Stimulated activated CD8-positive, alpha-beta memory T cell treated with anti-CD3 and anti-CD28 coated beads, Interleukin-15, amount 100 ng/mL, for 4 hours (primary cell): Measurements from ENCODE around the gene CADM4.
"Not testable (repeated sequence)": the region's sequence is repeated elsewhere in the genome, so short reads cannot be mapped to it uniquely, and the experiment has no call there.

Source experiments
- DNase-seq, 2 donors: peaks; one replicate each; pipeline ENCODE4 v3.0.0-alpha.2; 2020; ENCODE audit warnings: low read depth in 2 of 2

CADM4 gene

DNA sequence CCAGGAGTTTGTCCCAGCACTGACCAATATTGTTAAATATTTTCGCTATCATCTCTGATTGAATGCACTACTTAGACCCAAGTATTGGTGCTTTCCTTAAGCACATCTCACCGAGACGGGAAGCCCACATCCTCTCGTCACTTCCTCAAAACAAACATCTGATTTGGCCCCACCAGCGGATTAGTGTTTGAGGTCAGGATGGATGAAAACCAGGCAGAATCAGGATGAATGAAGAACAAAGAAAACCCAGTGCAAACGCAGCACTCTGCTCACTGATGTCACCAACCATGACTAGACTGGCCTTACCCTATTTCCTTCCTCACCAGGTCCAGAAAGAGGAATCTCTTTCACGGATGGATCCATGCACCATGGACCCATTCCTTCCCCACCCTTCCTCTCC lies 24.4 kb upstream of the CADM4 start:
- DNase-seq, result no peak

DNA sequence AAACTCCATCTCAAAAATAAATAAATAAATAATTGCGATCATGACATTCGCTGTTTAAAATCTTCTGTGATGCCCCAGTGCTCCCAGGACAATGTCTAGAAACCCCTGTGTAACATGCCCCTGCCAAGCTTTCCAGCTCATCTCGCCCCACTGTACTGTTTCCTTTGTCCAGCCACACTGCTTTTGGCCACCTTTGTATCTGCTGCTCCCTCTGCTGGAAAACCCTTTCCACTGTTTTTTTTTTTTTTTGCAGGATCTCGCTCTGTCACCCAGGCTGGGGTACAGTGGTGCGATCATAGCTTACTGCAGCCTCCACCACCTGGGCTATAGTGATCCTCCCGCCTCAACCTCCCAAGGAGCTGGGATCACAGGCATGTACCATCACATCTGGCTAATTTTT lies 22.8 kb upstream of the CADM4 start:
- no peak for DNase-seq

DNA sequence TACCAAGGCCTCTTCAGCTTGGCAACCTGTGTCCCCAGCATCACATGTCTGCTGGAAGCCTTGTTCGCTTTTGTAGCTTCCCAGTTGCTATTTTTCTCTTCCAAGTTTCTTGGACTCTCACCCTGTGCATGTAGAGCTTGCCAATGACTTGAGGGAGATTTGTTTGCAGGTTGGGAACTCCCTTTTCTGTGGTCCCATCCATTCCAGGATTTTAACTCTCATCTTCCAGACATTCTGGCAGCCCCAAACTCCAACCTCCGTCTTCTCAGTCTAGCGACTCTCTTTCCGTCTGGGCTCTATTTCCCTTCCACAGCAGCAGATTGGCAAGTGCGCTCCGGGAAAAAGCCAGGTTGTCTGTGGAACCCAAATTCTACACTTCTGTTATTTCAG lies 21.3 kb upstream of the CADM4 start:
- DNase-seq, result no peak

DNA sequence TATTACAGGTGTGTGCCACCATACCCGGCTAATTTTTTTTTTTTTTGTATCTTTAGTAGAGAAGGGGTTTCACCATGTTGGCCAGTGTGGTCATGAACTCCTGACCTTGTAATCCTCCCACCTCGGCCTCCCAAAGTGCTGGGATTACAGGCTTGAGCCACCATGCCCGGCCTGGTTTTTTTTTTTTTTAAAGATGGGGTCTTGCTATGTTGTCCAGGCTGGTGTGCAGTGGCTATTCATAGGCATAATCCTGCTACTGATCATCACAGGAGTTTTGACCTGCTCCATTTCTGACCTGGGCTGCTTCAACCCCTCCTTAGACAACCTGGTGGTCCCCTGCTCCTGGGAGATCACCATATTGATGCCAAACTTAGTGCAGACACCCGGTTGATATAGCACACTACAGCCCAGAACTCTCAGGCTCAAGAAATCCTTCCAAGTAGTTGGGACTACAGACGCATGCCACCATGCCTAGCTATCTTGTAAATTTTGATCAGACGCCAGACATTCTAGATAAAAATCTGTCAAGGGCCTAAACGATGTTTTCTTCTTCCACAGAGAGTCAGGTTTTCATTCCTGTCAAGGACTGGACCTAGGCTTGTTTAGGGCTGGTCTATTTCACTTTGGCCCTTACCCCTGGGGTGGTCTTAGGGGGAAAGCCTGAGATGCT lies 20.8 kb upstream of the CADM4 start:
- no peak for DNase-seq

DNA sequence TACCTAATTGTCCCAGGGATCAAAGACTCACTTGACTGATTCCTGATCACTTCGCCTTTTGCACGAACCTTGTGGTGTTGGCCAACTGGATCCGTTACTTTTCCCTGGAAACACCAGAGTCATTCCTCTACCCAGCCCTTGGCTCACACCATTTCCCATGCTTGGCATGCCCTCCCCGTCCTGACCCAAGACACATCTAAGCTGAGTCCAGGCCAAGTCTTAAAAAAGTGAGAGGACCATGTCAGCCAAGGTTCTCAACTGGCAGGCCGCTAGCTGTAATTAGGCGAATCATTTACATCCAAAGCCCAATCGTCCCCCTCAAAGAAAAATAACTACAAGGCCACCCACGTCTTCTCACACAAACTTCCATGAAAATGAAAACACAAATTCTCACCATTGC lies 18.8 kb upstream of the CADM4 start:
- DNase-seq, result no peak

DNA sequence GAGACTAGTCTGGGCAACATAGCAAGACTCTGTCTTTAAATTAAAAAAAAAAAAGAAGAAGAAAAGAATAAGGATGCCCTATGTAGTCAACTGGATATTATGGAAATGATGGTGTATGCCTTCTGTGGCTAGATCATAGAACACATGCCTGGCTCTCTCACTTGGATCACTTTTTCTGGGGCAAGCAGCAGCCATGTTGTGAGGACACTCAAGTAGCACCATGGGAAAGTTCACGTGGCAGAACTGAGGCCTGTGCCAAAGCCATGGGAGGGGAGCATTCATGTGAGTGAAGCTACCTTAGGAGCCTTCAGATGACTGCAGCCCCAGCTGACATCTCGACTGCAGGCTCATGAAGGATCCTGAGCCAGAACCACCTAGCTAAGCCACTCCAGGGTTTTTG lies 18.4 kb upstream of the CADM4 start:
- DNase-seq, result no peak

DNA sequence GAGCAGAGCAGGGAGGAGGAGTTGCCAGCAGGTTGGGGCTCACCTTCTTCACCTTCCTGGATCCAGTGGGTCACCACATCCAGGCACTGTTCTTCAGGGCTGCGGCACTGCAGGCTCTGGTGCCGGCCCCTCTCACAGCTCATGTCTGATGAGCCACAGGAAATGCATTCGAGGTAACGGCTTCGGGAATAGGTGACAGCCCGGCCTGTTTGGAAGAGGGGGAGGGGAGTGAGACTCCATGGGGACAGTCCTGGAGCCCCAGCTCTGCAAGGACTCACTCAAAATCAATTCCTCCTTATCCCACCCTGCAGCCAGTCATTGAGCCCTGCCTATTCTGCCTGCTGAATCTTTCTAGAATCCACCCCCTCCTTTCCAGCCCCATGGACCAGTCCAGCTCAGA lies 16.8 kb upstream of the CADM4 start:
- DNase-seq, result no peak

DNA sequence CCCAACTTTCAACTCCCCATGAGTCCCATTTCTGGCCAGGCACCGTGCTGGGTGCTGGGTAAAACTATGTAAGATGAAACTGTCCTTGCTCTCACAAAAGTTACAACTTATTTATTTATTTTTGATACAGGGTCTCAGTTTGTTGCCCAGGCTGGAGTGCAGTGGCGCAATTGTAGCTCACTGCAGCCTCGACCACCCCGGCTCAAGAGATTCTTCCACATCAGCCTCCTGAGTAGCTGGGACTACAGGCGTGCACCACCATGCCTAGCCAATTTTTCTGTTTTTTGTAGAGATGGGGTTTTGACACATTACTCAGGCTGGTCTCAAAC lies 12.9 kb upstream of the CADM4 start:
- DNase-seq, result no peak

DNA sequence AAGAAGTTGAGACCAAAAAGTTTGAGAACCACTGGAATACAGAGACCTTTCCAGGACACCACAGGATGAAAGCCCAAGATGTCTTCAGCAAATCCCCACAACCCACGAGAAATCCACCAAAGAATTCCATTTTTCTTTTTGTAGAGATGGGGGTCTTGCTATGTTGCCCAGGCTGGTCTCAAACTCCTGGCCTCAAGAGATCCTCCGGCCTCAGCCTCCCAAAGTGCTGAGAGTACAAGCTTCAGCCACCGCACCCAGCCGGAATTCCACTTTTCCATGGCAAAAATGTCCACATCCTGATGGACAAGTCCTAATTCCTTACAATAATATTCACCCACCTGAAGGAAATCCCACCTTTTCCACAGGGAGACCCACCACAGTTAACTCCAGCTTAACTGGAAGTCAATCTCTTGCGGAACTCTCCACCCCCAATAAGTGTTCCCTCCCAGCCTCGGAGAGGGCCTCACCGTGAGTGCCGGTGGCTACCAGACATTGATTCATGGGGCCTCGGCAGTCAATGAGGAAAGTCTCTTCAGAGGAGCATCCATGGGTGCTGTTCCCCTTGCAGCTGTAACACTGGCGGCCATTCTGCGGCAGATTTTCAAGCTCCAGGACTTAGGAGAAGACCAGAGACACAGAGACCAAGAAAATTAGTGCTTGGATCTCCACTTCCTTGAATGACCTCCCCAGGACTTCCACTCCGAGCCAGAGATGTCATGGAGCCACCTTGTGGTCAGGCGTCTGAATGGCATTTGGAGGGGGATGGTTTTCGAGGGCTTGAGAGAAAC lies 12.3 kb upstream of the CADM4 start:
- no peak for DNase-seq

DNA sequence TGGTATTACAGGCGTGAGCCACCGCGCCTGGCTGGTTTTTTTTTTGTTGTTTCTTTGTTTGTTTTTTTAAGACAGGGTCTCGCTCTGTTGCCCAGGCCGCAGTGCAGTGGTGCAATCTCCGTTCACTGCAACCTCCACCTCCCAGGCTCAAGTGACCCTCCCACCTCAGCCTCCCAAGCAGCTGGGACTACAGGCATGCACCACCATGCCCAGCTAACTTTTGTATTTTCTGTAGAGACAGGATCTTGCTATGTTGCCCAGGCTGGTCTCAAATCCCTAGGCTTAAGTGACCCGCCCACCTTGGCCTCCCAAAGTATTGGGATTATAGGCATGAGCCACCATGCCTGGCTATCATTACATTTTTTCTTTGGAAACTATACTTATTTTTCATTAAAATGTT lies 10.6 kb upstream of the CADM4 start:
- not testable (repeated sequence) for DNase-seq

DNA sequence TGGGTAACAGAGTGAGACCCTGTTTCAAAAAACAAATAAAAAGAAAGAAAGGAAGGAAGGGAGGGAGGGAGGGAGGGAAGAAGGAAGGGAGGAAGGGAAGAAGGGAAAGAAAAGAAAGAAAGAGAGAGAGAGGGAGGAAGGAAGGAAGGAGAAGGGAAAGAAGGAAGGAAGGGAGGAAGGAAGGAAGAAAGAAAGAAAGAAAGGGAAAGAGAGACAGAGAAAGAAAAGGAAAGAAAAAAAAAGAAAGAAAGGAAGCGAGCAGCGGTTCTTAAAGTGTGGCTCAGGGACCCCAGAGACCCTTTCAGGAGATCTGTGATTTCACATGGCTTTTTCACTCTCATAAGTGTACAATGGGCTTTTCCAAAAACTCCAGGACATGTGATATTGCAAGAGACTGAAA lies 9.9 kb upstream of the CADM4 start:
- DNase-seq, result no peak

DNA sequence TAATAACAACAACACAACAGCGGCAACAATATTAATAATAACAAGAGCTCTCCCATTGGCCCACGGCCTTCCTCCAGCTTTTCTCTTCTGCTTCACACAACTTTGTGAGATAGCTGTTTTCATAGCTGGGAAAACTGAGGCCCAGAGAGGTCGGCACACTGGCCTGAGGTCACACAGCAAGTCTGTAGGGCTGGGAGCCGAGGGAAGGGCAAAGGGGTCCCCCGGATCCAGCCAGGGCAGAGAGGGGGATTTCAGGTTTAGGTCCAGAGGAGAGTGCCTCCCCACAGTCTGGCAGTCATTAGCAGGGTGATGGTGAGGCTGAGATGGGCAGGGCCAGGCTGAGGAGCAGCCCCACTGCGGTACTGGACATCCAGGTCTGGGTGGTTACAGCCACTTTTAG lies 9.0 kb upstream of the CADM4 start:
- no peak for DNase-seq

DNA sequence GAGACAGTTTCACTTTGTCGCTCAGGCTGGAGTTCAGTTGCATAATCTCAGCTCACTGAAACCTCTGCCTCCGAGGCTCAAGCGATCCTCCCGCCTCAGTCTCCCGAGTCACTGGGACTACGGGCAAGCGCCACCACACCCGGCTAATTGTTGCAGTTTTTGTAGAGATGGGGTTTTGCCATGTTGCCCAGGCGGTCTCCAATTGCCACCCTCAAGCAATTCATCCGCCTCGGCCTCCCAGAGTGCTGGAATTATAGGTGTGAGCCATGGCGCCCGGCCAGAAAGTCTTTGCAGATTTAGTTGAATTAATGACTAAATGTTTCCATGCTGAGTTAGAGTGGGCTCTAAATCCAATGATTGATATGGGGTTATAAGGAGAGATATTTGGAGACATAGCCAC lies 4.5 kb upstream of the CADM4 start:
- DNase-seq, result no peak

DNA sequence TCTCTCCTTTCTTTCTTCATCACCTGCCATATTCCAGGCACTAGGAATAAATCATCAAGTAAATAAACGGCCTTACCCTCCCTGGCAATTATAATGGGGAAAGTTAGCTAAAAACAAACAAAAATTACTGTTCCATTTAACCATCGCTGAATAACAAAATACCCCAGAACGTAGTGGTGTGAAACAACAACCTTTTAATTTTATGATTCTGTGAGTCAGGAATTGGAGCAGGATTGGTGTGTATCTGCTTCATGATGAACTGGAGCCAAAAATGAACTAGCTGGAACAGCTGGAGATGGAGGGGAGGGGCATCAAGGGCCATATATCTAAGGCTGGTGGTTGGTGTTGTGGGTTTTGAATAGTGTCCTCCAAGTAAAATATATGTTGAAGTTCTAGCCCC lies 3.7 kb upstream of the CADM4 start:
- DNase-seq, result no peak

DNA sequence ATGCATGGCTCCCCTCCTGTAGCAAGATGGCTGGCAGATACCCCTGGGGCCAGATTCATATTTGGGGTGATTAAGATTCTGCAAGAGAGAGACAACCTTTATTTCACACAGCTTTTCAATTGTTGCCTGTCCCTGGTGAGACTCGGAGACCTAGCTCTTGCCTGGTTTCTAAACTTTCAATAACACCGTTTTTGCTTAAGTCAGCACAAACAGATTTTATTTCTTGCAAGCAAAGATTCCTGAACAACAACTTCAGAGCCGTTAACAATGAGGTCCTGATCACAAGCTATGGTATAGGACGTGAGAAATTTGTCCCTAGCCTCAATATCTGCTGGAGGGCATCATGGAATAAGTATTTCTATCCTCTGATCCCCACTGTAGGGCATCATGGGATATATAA lies 2.9 kb upstream of the CADM4 start:
- DNase-seq, result no peak

DNA sequence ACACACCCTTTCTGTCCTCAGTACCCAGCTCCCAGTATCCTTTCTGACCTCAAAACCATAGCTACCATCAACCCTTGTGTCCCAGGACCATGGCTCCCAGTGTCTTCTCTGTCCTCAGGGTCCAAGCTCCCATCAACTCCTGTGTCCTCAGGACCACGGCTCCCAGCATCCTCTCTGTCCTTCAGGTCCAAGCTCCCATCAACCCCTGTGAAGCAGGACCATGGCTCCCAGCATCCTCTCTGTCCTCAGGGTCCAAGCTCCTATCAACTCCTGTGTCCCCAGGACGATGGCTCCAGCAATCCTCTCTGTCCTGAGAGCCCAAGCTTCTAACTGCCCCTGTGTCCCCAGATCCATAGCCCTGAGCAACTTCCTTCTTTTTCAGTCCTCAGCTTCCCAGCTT lies 1.7 kb upstream of the CADM4 start:
- no peak for DNase-seq

DNA sequence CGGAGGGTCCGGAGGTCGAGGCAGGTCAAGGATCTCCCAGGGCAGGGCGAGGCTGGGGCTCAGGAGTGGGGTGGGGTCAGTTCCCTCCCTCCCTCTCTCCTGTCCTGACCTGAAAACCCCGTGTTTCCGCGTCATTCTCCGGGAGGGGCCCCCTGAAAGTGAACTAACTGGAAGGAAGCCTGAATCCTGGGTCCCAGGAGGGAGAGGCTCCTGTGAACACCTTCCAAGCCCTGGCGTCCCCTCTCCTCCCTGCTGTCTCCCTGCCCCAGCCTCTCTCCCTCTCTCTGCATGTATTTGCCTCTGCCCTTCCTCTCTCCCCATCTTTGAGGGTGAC lies 741 bp upstream of the CADM4 start:
- no peak for DNase-seq

DNA sequence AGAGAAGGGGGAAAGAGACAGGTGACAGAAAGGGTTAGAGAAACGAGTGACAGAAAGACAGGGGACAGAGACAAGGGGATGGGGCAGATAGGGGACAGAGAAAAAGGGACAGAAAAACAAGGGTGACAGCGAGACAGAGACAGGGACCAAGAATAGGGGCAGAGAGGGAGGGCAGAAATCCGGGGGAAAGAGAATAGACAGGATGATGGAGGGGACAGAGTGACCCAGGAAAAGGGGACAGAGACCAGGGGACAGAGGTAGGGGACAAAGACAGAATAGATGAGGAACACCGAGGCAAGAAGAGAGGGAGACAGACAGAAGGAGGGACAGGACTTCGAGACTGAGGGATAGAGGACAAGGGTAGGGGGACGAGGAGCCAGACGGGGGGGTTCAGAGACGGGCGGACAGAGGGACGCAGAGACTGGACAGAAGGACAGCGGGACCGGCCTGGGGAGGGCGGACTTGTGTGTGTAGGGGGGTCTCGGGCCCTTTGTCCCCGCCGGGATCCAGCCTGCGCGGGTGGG lies 593 bp downstream of the CADM4 start:
- no peak for DNase-seq

DNA sequence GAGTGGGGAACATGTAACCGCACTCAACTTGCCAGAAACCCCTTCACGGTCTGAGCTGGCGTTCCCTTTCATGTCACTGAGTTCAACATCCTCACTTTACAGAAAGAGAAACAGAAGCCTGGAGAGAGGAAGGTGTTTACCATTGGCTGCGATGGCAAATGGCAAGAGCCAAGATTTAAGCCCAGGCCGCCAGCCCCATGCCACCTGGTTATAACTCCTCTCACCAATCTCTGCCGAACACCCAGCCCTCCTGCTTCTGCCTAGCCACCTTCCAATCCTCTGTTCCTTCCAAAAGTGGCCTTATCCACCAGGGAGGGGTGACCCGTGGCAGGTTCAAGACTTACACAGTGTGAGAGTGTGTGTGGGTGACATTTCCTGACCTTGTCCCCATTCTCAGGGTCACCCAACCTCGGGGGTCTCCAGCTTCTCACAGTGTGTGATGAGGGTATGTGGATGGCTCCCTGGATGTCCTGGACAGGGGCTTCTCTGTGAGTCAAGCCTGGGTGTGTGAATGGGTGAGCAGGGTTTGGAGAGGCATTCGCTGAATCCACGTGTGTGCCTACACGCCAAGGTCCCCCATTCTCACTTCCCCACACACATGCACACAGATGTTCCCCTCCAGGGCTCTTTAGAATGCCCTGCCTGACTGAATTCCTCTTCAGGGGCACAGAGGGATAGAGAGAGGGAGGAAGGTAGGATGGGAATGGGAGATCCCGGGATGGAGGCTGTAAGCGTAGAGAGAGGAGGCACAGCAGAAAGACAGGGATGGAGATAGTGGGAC lies 1.2 kb downstream of the CADM4 start:
- no peak for DNase-seq

DNA sequence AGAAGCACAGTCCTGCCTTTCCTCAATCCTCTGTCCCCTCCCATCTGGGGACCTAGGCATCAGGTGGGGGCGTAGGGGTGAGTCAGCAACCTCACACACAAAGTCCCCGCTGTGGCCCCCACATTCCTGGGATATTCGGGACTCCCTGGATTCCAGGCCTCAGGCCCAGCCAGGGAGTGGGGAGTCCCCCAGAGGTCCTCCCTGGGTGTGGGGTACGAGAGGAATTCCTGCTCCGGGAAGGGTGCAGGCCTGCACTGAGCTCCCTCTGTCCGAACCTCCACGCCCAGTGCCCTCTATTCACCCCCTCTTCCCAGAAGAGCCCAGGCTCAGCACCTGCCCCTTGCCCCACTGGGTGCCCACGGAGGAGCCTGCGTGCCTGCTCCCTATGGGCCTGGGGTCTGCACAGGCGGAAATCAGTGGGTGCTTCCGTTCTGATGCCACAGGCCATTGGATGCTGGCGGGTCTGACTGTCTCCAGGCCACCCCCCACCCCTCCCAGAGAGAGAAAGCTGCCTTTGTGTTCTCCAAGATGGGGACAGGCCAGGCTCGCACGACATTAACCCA lies 3.4 kb downstream of the CADM4 start:
- DNase-seq, result no peak

DNA sequence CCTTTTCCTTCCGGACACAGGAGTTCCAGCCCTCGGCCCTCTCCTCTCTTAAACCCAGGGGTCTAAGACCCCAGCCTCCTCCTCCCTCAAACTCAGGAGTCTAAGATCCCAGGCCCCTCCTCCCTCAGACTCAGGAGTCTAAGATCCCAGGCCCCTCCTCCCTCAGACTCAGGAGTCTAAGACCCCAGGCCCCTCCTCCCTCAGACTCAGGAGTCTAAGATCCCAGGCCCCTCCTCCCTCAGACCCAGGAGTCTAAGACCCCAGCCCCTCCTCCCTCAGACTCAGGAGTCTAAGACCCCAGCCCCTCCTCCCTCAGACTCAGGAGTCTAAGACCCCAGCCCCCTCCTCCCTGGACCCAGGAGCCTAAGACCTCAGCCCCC lies 4.1 kb downstream of the CADM4 start:
- DNase-seq, result not testable (repeated sequence)

DNA sequence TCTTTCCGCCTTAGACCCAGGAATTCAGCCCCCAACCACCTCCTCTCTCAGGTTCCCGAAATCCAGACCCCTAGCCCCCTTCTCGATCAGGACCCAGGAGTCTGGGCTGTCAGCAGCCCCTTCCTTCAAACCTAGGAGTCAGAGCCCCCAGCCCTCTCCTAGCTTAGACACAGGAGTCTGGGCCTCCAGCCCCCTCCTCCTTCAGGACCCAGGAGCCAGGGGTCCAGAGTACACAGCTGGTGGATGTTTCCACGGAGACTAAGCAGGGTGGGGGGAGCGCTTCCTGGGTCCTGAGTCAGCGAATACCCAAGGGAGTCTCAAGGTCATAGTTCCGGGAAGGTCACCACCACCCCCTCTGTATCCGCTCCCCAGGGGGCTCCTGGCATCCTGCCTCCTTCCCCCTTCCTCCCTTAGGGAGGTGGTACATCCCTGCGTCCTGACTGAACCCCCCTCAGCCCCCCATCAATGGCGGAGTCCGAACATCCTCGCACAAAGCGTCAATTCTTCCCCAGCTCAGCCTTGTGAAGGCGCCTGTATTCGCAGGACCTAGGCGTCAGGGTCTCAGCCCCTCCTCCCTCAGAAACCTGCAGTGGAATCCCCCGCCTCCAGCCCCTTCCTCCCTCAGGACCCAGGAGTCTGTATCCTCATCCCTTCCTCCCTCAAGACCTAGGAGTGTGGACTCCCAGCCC lies 4.6 kb downstream of the CADM4 start:
- DNase-seq, result no peak
